Fibroblast of pulmonary artery (primary cell): ENCODE data around the gene TMEM132D.

Experiments used
- DNase-seq: peaks from one replicate; pipeline ENCODE4 v3.0.0-alpha.2; 2010; ENCODE audit warnings: low read depth
- H3K4me3 ChIP-seq: replicated peaks from 2 replicates; pipeline ENCODE4 v1.5.1; 2011; ENCODE audit warnings: low read depth, mild to moderate bottlenecking, control low read depth, low read length, moderate library complexity
- TF ChIP-seq, protein P1 (sequence below): IDR thresholded peaks from 2 replicates; pipeline ENCODE4 v1.5.1; 2011; ENCODE audit warnings: mild to moderate bottlenecking, control low read depth, low read length, inconsistent platforms; ENCODE audit errors: missing control alignments

TMEM132D gene

GRCh38 chr12:129109174-129110001, 794.4 kb downstream of the TMEM132D start:
- TF ChIP-seq, protein P1, sequence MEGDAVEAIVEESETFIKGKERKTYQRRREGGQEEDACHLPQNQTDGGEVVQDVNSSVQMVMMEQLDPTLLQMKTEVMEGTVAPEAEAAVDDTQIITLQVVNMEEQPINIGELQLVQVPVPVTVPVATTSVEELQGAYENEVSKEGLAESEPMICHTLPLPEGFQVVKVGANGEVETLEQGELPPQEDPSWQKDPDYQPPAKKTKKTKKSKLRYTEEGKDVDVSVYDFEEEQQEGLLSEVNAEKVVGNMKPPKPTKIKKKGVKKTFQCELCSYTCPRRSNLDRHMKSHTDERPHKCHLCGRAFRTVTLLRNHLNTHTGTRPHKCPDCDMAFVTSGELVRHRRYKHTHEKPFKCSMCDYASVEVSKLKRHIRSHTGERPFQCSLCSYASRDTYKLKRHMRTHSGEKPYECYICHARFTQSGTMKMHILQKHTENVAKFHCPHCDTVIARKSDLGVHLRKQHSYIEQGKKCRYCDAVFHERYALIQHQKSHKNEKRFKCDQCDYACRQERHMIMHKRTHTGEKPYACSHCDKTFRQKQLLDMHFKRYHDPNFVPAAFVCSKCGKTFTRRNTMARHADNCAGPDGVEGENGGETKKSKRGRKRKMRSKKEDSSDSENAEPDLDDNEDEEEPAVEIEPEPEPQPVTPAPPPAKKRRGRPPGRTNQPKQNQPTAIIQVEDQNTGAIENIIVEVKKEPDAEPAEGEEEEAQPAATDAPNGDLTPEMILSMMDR: no peak
- H3K4me3 ChIP-seq: no peak overlapping the region
- no peak for DNase-seq

DNA sequence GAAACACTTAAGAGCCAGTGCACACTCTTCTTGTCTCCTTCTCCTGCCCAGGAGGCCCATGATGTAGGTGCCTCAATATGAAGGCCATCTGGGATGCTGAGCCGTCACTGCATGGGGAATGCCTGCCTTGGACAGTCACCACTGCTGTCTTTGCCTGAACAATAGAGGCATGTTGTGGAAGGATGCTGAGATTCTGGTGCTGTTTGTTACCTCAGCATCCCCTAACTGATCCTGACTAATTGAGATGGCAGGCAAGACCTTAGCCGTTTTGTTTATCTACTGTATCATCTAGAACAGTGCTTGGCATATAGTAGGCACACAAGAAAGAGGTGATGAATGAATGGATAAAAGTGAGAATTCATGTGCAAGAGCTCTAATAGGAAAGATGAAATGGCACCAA, 797.1 kb downstream of the TMEM132D start:
- TF ChIP-seq, protein P1: no peak
- DNase-seq: no peak
- H3K4me3 ChIP-seq: no peak overlapping the region

- TF ChIP-seq, protein P1: no peak
- DNase-seq: no peak
- H3K4me3 ChIP-seq: no peak overlapping the region
Measured at GRCh38 chr12:129103231-129103630, 800.6 kb downstream of the TMEM132D start.

DNA sequence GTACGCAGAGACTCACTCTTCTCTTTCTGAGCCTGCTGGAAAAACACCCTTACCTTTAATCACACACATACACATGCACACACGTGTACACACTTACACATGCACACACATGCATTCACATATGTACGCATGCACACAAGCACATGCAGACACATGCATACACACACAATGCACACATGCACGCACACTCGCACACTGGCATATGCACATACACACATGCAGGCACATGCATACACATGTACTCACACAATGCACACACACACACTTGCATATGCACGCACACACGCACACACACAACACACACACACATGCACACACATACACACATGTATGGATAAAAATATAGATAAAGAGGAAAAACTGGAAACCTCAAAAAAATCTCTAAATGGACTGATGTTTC, 801.6 kb downstream of the TMEM132D start:
- no peak overlapping the region for H3K4me3 ChIP-seq
- TF ChIP-seq, protein P1: no peak
- no peak for DNase-seq

- TF ChIP-seq, protein P1: no peak
- no peak overlapping the region for H3K4me3 ChIP-seq
- no peak for DNase-seq
Measured at GRCh38 chr12:129101816-129102215, 802.0 kb downstream of the TMEM132D start.

GRCh38 chr12:129101404-129101803, 802.4 kb downstream of the TMEM132D start:
- H3K4me3 ChIP-seq: no peak overlapping the region
- TF ChIP-seq, protein P1: no peak

DNA sequence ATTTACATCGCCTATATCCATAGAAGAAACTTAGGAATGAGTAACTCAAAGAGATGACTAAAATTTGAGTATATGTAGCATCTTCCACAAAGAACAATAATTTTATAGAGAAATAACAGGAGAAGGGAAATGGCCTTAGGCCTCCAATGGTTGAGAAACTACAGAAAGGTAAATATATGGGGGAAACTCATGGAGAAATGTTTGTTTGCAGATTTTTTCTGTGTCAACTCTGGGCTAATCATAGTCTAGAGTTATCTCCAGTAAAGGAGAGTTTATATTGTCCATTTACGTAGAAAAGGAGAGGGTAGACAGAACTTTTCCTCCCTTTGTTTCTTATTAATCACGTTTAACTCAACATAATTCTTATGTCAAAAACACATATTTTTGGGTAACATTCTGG, 806.4 kb downstream of the TMEM132D start:
- no peak for DNase-seq
- TF ChIP-seq, protein P1: no peak
- no peak overlapping the region for H3K4me3 ChIP-seq

More at GRCh38 chr12:129101404-129101803, 802.4 kb downstream of the TMEM132D start:
- no peak for DNase-seq
